GM19372 (cell line): ENCODE measurements around the gene CCDC152.
"Not testable (repeated sequence)": the region's sequence is repeated elsewhere in the genome, so short reads cannot be mapped to it uniquely, and the experiment has no call there.

Source experiments
- ATAC-seq: cut with Tn5 transposase; IDR thresholded peaks from one replicate; pipeline ENCODE4 v1.9.1; 2021; ENCODE audit warnings: mild to moderate bottlenecking, low read depth, moderate library complexity; ENCODE audit not compliant: unreplicated experiment

The CCDC152 gene

GRCh38 chr5:42810834-42811590 lies 54.4 kb downstream of the CCDC152 start:
- no peak for ATAC-seq

DNA sequence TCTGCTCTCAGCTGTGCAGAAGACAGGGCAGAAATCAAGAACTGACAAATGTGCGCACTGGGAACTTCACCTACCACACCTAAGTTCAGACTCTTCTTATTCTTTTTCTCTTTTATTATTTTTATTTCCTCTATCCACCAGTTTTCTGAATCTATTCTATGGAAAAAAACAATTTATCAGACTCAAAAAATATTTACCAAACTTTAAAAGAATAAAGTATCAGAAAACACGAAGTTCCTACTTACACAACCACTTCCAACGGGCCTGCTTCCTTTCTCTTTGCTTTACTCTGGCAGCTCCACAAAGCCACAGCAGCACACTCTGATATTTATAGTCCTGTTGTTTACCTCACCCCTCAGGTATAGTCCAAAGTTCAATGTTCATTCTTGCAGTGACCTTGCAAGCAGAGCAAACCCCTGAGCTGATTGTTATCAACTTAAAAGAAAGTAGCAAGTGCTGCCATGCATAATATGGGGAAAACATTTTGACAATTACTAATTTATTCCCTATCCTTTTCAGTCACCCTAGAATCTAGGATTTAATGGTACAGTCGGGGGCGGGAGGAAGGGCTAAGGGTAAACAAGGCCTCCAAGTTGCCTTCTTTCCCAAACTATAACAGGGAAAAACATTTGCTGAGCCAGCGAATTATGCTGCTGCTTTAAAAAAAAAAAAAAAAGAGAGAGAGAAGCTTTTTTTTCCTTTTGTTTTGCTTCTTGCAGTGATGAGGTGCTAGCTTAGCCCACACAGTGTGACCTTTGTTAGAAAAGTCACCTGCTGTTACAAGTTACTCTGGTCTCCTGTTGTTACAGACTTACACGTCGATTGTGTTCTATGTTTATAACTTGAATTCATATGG lies 55.2 kb downstream of the CCDC152 start, which contains the start of gene SELENOP:
Gene SELENOP (minus strand): TSS at position 302 of the 856 bp plus-strand sequence. CDS start 3,539 bp downstream, outside the sequence.
- ATAC-seq, result no peak

GRCh38 chr5:42812620-42813019 lies 56.0 kb downstream of the CCDC152 start:
- ATAC-seq, result no peak

- no peak for ATAC-seq
Measured at GRCh38 chr5:42813533-42813932, 56.9 kb downstream of the CCDC152 start.

GRCh38 chr5:42816546-42816945 lies 59.9 kb downstream of the CCDC152 start:
- ATAC-seq, result not testable (repeated sequence)

DNA sequence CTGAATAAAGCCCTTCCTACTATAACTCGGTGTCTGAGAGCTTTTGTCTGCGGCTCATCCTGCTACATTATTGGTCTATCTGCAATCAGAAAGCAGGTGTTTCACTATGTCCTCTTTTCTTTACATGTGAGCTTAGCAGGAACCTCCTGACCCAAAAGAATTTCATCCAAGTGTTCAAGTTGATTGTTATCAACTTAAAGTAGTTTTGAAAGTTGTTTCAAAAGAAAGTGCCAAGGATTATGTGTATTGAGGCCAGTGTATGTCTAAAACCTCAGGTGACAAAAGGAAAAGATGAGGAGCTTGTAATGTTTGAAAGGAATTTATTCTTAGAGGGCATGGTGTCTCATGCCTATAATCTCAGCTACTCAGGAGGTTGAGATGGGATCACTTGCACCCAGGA lies 63.1 kb downstream of the CCDC152 start:
- no peak for ATAC-seq

GRCh38 chr5:42822548-42822947 lies 65.9 kb downstream of the CCDC152 start:
- ATAC-seq, result no peak

DNA sequence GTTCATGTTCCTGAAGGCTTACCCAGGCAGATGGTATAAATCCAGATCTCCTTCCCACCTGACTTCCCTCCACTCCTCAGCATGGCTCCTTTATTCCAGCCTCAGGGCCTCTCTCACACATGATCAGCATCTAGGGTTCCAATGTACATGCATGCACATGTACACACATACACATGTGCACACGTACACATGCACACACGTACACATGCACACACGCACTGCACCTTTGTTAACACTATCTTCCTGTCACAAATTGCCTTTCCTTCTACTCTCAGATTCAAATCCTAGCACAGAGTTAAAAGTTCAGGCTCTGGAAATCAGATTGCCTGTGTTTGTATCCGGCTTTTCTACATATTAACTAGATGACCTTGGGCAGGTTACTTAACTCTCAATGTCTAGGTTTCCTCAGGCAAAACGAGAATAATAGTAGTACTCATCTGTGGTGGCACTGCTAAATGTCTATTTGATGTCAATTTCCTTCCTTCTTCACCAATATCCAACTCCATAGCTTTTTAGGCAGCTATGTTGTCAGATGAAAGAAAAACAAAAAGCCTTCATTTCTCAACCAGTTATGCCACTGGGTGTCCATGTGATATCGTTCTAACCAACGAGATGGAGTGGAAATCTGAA lies 67.8 kb downstream of the CCDC152 start:
- no peak for ATAC-seq

DNA sequence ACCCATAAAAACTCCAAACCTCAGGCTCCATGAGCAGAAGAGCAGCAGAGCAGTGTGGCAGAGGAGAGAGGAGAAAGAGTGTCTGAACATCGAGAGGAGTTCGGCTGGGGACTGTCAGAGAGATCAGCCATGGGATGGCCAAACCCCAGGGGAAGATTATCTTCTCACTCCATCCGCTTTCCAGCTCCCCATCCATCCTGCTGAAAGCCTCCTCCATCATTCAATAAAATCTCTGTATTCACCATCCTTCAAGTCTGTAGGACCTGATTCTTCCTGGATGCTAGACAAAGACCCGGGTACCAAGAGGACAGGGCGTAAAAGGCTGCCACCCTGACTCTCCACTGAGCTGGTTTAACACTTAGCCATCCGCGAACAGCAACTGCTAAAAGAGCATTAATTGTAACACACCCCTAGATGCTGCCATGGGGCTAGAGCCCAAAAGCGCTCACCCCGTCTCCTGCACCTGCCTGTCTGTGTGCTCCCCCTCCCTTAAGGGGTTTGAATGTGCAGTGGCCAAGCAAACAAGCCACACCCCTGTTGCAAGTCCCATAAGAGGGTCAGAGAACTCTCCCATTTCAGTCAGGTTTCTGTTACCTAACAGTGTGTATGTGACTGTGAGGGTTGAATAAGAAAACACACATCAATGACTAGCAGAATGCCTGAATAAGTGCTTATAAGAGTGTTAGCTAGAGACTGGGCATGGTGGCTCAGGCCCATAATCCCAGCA lies 69.0 kb downstream of the CCDC152 start:
- ATAC-seq, result no peak

- no peak for ATAC-seq
Measured at GRCh38 chr5:42826757-42827515, 70.3 kb downstream of the CCDC152 start.

DNA sequence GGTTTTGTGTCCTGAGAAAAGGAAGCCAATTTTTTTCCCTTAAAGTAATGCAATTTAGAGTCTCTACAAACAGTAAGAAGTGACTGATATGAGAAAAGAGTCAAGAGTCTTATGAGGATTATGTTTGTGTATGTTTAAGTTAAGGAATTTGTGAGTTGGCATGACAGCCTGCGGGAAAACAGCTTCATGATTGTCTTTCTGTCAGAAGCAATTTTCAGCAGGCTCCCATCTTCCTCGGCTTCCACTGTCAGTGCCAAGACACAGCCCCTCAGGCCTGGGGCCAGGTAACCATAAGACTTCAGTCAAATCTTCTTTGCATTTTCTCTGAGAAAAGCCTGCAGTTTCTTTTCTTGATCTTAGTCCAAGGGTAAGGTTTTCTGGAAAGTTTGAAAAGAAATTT lies 72.1 kb downstream of the CCDC152 start:
- no peak for ATAC-seq

- ATAC-seq, result no peak
Measured at GRCh38 chr5:42830924-42831323, 74.3 kb downstream of the CCDC152 start.

- no peak for ATAC-seq
Measured at GRCh38 chr5:42832060-42832459, 75.4 kb downstream of the CCDC152 start.

- ATAC-seq, result no peak
Measured at GRCh38 chr5:42836070-42836769, 79.6 kb downstream of the CCDC152 start.

DNA sequence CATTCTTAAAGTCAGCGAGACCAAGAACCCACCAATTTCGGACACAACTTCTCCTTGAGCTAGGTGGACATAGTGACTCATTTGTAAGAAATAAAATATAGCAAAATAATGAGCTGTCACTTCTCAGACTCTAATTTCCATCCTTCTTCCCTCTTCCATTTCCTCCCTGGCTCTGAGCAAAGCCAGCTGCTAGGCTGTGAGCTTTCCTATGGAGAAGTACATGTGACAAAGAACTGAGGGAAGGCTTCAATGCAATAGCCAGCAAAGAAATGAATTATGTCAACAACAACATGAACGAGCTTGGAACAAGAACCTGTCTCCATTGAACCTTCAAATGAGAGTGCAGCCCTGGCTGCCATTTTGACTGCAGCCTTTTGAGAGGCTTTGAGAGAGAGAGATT lies 81.0 kb downstream of the CCDC152 start:
- ATAC-seq, result no peak

- no peak for ATAC-seq
Measured at GRCh38 chr5:42839196-42839595, 82.6 kb downstream of the CCDC152 start.

DNA sequence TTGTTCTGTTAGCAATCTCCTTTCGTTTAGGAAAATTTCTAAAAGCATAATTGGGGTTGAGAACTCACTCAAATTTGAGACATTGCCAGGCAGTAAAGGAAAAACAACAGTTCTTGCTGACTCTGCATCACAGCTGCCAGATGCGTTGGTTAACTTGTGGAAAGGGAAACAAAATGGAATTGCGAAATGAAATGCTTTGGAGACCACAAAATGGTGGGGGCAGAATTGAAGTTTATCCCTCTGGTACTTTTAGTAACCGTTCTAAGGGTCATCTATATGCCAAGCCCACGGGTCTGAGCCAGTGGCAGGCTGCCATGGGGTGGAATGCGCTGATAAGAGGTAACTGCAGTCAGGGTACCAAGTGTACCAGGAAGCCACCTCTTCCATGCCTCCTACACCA lies 83.7 kb downstream of the CCDC152 start:
- no peak for ATAC-seq

GRCh38 chr5:42840842-42841567 lies 84.4 kb downstream of the CCDC152 start:
- ATAC-seq, result no peak
